ENCODE measurements around the gene GGCX.

Gene GGCX

GRCh38 chr2:85516653-85517389 lies 44.5 kb downstream of the GGCX start:
- TF ChIP-seq YY1 (IDR thresholded peaks at IDR 0.05; ENCODE audit: insufficient read depth, insufficient read length) = no peak
- TF ChIP-seq ZNF274 (IDR thresholded peaks at IDR 0.05; ENCODE audit: low read depth, low read length) = no peak
- no peak for TF ChIP-seq SUZ12 (IDR thresholded peaks at IDR 0.05; ENCODE audit: extremely low read depth, insufficient read depth, insufficient read length)
- Histone ChIP-seq H3K27me3 (ENCODE audit: insufficient read depth, insufficient read length) (no peaks in the 10 kb centered on the region), H3K9ac (ENCODE audit: insufficient read length, low read depth) (no peak overlapping the region), H3K9me3 (ENCODE audit: insufficient read depth, low read length) (no peaks in the 10 kb centered on the region), H3K4me3 (ENCODE audit: insufficient read length, low read depth) (no peak overlapping the region), H3K4me1 (ENCODE audit: insufficient read depth, insufficient read length) (peaks cover 3% of the 10 kb centered on the region), H3K36me3 (ENCODE audit: insufficient read depth, insufficient read length, low read length) (no peaks in the 10 kb centered on the region)
- DNase-seq (ENCODE audit: low read depth, low spot score) = no peak

- H3K4me1 ChIP-seq (ENCODE audit: insufficient read depth, insufficient read length) = peaks cover 3% of the 10 kb centered on the region
- H3K4me3 ChIP-seq (ENCODE audit: insufficient read length, low read depth) = no peak overlapping the region
- DNase-seq (ENCODE audit: low read depth, low spot score) = no peak
- H3K27me3 ChIP-seq (ENCODE audit: insufficient read depth, insufficient read length) = no peaks in the 10 kb centered on the region
- TF ChIP-seq ZNF274 (IDR thresholded peaks at IDR 0.05; ENCODE audit: low read depth, low read length) = no peak
- no peak for TF ChIP-seq SUZ12 (IDR thresholded peaks at IDR 0.05; ENCODE audit: extremely low read depth, insufficient read depth, insufficient read length)
- TF ChIP-seq YY1 (IDR thresholded peaks at IDR 0.05; ENCODE audit: insufficient read depth, insufficient read length) = no peak
- H3K9ac ChIP-seq (ENCODE audit: insufficient read length, low read depth) = no peak overlapping the region
- H3K9me3 ChIP-seq (ENCODE audit: insufficient read depth, low read length) = no peaks in the 10 kb centered on the region
- no peaks in the 10 kb centered on the region for H3K36me3 ChIP-seq (ENCODE audit: insufficient read depth, insufficient read length, low read length)
These were observed 47.0 kb downstream of the GGCX start for GRCh38 chr2:85514323-85514722.

- no peak for DNase-seq (ENCODE audit: low read depth, low spot score)
- TF ChIP-seq SUZ12 (IDR thresholded peaks at IDR 0.05; ENCODE audit: extremely low read depth, insufficient read depth, insufficient read length) (no peak), ZNF274 (IDR thresholded peaks at IDR 0.05; ENCODE audit: low read depth, low read length) (no peak), YY1 (IDR thresholded peaks at IDR 0.05; ENCODE audit: insufficient read depth, insufficient read length) (no peak)
- H3K4me3 ChIP-seq (ENCODE audit: insufficient read length, low read depth) = no peak overlapping the region
- H3K36me3 ChIP-seq (ENCODE audit: insufficient read depth, insufficient read length, low read length) = no peaks in the 10 kb centered on the region
- H3K4me1 ChIP-seq (ENCODE audit: insufficient read depth, insufficient read length) = peaks cover 3% of the 10 kb centered on the region
- no peaks in the 10 kb centered on the region for H3K27me3 ChIP-seq (ENCODE audit: insufficient read depth, insufficient read length)
- H3K9ac ChIP-seq (ENCODE audit: insufficient read length, low read depth) = no peak overlapping the region
- no peaks in the 10 kb centered on the region for H3K9me3 ChIP-seq (ENCODE audit: insufficient read depth, low read length)
These were observed 50.1 kb downstream of the GGCX start for GRCh38 chr2:85511008-85511811.

- no peak for DNase-seq (ENCODE audit: low read depth, low spot score)
- Histone ChIP-seq H3K4me3 (ENCODE audit: insufficient read length, low read depth) (no peak overlapping the region), H3K27me3 (ENCODE audit: insufficient read depth, insufficient read length) (no peaks in the 10 kb centered on the region), H3K9ac (ENCODE audit: insufficient read length, low read depth) (no peak overlapping the region), H3K9me3 (ENCODE audit: insufficient read depth, low read length) (no peaks in the 10 kb centered on the region), H3K4me1 (ENCODE audit: insufficient read depth, insufficient read length) (no peaks in the 10 kb centered on the region), H3K36me3 (ENCODE audit: insufficient read depth, insufficient read length, low read length) (no peaks in the 10 kb centered on the region)
- TF ChIP-seq ZNF274 (IDR thresholded peaks at IDR 0.05; ENCODE audit: low read depth, low read length) (no peak), SUZ12 (IDR thresholded peaks at IDR 0.05; ENCODE audit: extremely low read depth, insufficient read depth, insufficient read length) (no peak), YY1 (IDR thresholded peaks at IDR 0.05; ENCODE audit: insufficient read depth, insufficient read length) (no peak)
These were observed 54.5 kb downstream of the GGCX start for GRCh38 chr2:85506768-85507181.

GRCh38 chr2:85505551-85506238 lies 55.6 kb downstream of the GGCX start:
- Histone ChIP-seq H3K36me3 (ENCODE audit: insufficient read depth, insufficient read length, low read length) (no peaks in the 10 kb centered on the region), H3K4me1 (ENCODE audit: insufficient read depth, insufficient read length) (no peaks in the 10 kb centered on the region), H3K9ac (ENCODE audit: insufficient read length, low read depth) (no peak overlapping the region), H3K9me3 (ENCODE audit: insufficient read depth, low read length) (no peaks in the 10 kb centered on the region), H3K27me3 (ENCODE audit: insufficient read depth, insufficient read length) (no peaks in the 10 kb centered on the region), H3K4me3 (ENCODE audit: insufficient read length, low read depth) (no peak overlapping the region)
- TF ChIP-seq SUZ12 (IDR thresholded peaks at IDR 0.05; ENCODE audit: extremely low read depth, insufficient read depth, insufficient read length) (no peak), ZNF274 (IDR thresholded peaks at IDR 0.05; ENCODE audit: low read depth, low read length) (no peak), YY1 (IDR thresholded peaks at IDR 0.05; ENCODE audit: insufficient read depth, insufficient read length) (no peak)
- DNase-seq (ENCODE audit: low read depth, low spot score) = no peak

- DNase-seq (ENCODE audit: low read depth, low spot score) = no peak
- Histone ChIP-seq H3K27me3 (ENCODE audit: insufficient read depth, insufficient read length) (no peaks in the 10 kb centered on the region), H3K4me3 (ENCODE audit: insufficient read length, low read depth) (no peak overlapping the region), H3K4me1 (ENCODE audit: insufficient read depth, insufficient read length) (no peaks in the 10 kb centered on the region), H3K36me3 (ENCODE audit: insufficient read depth, insufficient read length, low read length) (no peaks in the 10 kb centered on the region), H3K9me3 (ENCODE audit: insufficient read depth, low read length) (no peaks in the 10 kb centered on the region), H3K9ac (ENCODE audit: insufficient read length, low read depth) (no peak overlapping the region)
- TF ChIP-seq YY1 (IDR thresholded peaks at IDR 0.05; ENCODE audit: insufficient read depth, insufficient read length) = no peak
- no peak for TF ChIP-seq ZNF274 (IDR thresholded peaks at IDR 0.05; ENCODE audit: low read depth, low read length)
- no peak for TF ChIP-seq SUZ12 (IDR thresholded peaks at IDR 0.05; ENCODE audit: extremely low read depth, insufficient read depth, insufficient read length)
These were observed 56.5 kb downstream of the GGCX start for GRCh38 chr2:85504778-85505261.
